CD4-positive, alpha-beta T cell (primary cell): ENCODE measurements around the gene ROCK2. TPM values are rescaled to one million over a fixed set of nuclear protein-coding genes. Genes with fewer than 3 reads are reported as not detected.

Experiments
- ATAC-seq: fragments of 200-7000 bp; cut with Tn5 transposase; one replicate; pipeline ENCODE4 v1.10.0; 2022; ENCODE audit warnings: mild to moderate bottlenecking; ENCODE audit not compliant: poor library complexity
- CTCF ChIA-PET: fragments of 350-600 bp; sonication (Branson Sonifier 250); formaldehyde crosslinking; loops from one replicate; lab custom pipeline; 2021; ENCODE audit warnings: antibody characterized with exemption, inconsistent platforms; lab: Charles Lee
- POLR2A ChIA-PET: fragments of 350-600 bp; sonication (Branson Sonifier 250); formaldehyde crosslinking; loops from one replicate; lab custom pipeline; 2021; ENCODE audit warnings: antibody characterized with exemption, inconsistent platforms; lab: Charles Lee
- DNase-seq, 14 experiments: peaks; one replicate each; pipeline ENCODE4 v3.0.0-alpha.2; 2013 to 2020; ENCODE audit warnings: mixed read lengths in 2 of 14
- H3K27ac ChIP-seq, 2 donors: one replicate each; pipeline versions ENCODE4 v1.5.1 to v1.7.0; 2013; ENCODE audit warnings: low read length in 2 of 2, low read depth in 1 of 2, mild to moderate bottlenecking in 1 of 2
- H3K27me3 ChIP-seq, 2 experiments: 1 replicate in 1 of 2; 2 replicates in 1 of 2; pipeline versions ENCODE4 v1.6.1 to v1.7.0; 2013; ENCODE audit warnings: low read length in 2 of 2, control low read depth in 1 of 2, mild to moderate bottlenecking in 1 of 2, moderate library complexity in 1 of 2; ENCODE audit not compliant: insufficient read depth in 2 of 2, control insufficient read depth in 1 of 2
- H3K36me3 ChIP-seq: one replicate; pipeline ENCODE4 v1.6.1; 2013; ENCODE audit warnings: low read length, control low read depth; ENCODE audit not compliant: insufficient read depth
- H3K4me1 ChIP-seq: one replicate; pipeline ENCODE4 v1.6.1; 2013; ENCODE audit warnings: low read length, control low read depth; ENCODE audit not compliant: insufficient read depth
- H3K4me3 ChIP-seq: one replicate; pipeline ENCODE4 v1.5.1; 2013; ENCODE audit warnings: mild to moderate bottlenecking, low read length, moderate library complexity
- H3K9me3 ChIP-seq, 2 experiments: 1 replicate in 1 of 2; 2 replicates in 1 of 2; pipeline versions ENCODE4 v1.6.1 to v1.7.0; 2013; ENCODE audit warnings: low read length in 2 of 2, mild to moderate bottlenecking in 2 of 2, control low read depth in 1 of 2, moderate library complexity in 1 of 2; ENCODE audit not compliant: control insufficient read depth in 1 of 2, insufficient read depth in 1 of 2
- H3K27ac Mint-ChIP-seq: one replicate; pipeline ENCODE4 v1.8.0; 2020; ENCODE audit warnings: mixed read lengths
- H3K27me3 Mint-ChIP-seq: one replicate; pipeline ENCODE4 v1.8.0; 2021; ENCODE audit warnings: mixed read lengths
- H3K36me3 Mint-ChIP-seq: one replicate; pipeline ENCODE4 v1.8.0; 2021; ENCODE audit warnings: low read depth, mixed read lengths
- H3K4me1 Mint-ChIP-seq: one replicate; pipeline ENCODE4 v1.8.0; 2021; ENCODE audit warnings: low read depth, mixed read lengths
- H3K4me3 Mint-ChIP-seq: one replicate; pipeline ENCODE4 v1.8.0; 2020; ENCODE audit warnings: mild to moderate bottlenecking, mixed read lengths
- H3K9me3 Mint-ChIP-seq: one replicate; pipeline ENCODE4 v1.8.0; 2020; ENCODE audit warnings: mixed read lengths
- intact Hi-C, 2 experiments: fragments of 100-400 bp; cut with DNase I in 1 of 2; cut with micrococcal nuclease in 1 of 2; formaldehyde crosslinking; loops; one replicate each; pipeline versions ENCODE4 v1.15.1 to v1.9.0; 2023 to 2025; cut with DNase I, micrococcal nuclease
- total RNA-seq, 174 experiments: library from RNA in 2 of 174; stranded (reverse) in 2 of 174; gene quantifications; one replicate each; pipeline ENCODE4 v1.2.3 and lab custom pipeline; 2021 to 2026
- TF ChIP-seq, protein P1 (sequence below): fragments of 200-600 bp; IDR thresholded peaks from one replicate; pipeline ENCODE4 v1.8.0; 2022; ENCODE audit warnings: antibody characterized with exemption, mild to moderate bottlenecking

ROCK2 gene
- total RNA-seq, 2 experiments from 2014 or later, result 6.9 to 9.4 TPM

DNA sequence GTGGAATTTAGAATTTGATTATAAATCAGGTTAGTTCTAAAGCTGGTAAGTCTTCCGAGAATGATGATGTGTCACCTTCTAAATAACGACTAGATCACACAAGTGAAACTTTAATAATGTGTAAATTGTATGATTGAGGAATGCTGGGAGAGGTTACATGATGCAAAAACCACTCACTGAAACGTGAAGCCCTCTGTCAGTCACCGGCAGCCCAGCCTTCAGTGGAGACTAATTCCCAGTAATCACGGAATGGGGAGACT lies 45.9 kb upstream of the ROCK2 start:
- H3K9me3 Mint-ChIP-seq, result no peaks in the 10 kb centered on the region
- ChIA-PET POLR2A (no interaction called here), CTCF (no interaction called here)
- intact Hi-C loops, result no loop called here
- ATAC-seq (no peak), DNase-seq (no peak)
- H3K27ac Mint-ChIP-seq, result no peak overlapping the region
- H3K4me3 Mint-ChIP-seq, result no peak overlapping the region
- H3K36me3 ChIP-seq, result no peaks in the 10 kb centered on the region
- H3K4me3 ChIP-seq, result no peak overlapping the region
- H3K9me3 ChIP-seq, result no peaks in the 10 kb centered on the region
- H3K4me1 Mint-ChIP-seq, result no peaks in the 10 kb centered on the region
- TF ChIP-seq, protein P1, sequence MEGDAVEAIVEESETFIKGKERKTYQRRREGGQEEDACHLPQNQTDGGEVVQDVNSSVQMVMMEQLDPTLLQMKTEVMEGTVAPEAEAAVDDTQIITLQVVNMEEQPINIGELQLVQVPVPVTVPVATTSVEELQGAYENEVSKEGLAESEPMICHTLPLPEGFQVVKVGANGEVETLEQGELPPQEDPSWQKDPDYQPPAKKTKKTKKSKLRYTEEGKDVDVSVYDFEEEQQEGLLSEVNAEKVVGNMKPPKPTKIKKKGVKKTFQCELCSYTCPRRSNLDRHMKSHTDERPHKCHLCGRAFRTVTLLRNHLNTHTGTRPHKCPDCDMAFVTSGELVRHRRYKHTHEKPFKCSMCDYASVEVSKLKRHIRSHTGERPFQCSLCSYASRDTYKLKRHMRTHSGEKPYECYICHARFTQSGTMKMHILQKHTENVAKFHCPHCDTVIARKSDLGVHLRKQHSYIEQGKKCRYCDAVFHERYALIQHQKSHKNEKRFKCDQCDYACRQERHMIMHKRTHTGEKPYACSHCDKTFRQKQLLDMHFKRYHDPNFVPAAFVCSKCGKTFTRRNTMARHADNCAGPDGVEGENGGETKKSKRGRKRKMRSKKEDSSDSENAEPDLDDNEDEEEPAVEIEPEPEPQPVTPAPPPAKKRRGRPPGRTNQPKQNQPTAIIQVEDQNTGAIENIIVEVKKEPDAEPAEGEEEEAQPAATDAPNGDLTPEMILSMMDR, result no peak
- H3K36me3 Mint-ChIP-seq, result no peaks in the 10 kb centered on the region
- no peak overlapping the region for H3K27ac ChIP-seq
- H3K27me3 ChIP-seq, result no peaks in the 10 kb centered on the region
- no peaks in the 10 kb centered on the region for H3K27me3 Mint-ChIP-seq
- H3K4me1 ChIP-seq, result no peaks in the 10 kb centered on the region

GRCh38 chr2:11389551-11390398 lies 45.3 kb upstream of the ROCK2 start:
- Mint-ChIP-seq H3K4me1 (no peaks in the 10 kb centered on the region), H3K27me3 (no peaks in the 10 kb centered on the region), H3K36me3 (no peaks in the 10 kb centered on the region), H3K27ac (no peak overlapping the region), H3K9me3 (no peaks in the 10 kb centered on the region), H3K4me3 (no peak overlapping the region)
- DNase-seq (no peak), ATAC-seq (no peak)
- intact Hi-C loops, result no loop called here
- Histone ChIP-seq H3K4me3 (no peak overlapping the region), H3K4me1 (no peaks in the 10 kb centered on the region), H3K36me3 (no peaks in the 10 kb centered on the region), H3K27ac (no peak overlapping the region), H3K9me3 (no peaks in the 10 kb centered on the region), H3K27me3 (no peaks in the 10 kb centered on the region)
- TF ChIP-seq, protein P1, result no peak
- ChIA-PET POLR2A (no interaction called here), CTCF (no interaction called here)

GRCh38 chr2:11389052-11389420 lies 44.6 kb upstream of the ROCK2 start:
- TF ChIP-seq, protein P1, result no peak
- Histone ChIP-seq H3K27me3 (no peaks in the 10 kb centered on the region), H3K9me3 (no peaks in the 10 kb centered on the region), H3K4me3 (no peak overlapping the region), H3K27ac (no peak overlapping the region), H3K4me1 (no peaks in the 10 kb centered on the region), H3K36me3 (no peaks in the 10 kb centered on the region)
- no peaks in the 10 kb centered on the region for H3K9me3 Mint-ChIP-seq
- H3K4me1 Mint-ChIP-seq, result no peaks in the 10 kb centered on the region
- H3K27ac Mint-ChIP-seq, result no peak overlapping the region
- H3K4me3 Mint-ChIP-seq, result no peak overlapping the region
- H3K27me3 Mint-ChIP-seq, result no peaks in the 10 kb centered on the region
- intact Hi-C loops, result no loop called here
- POLR2A ChIA-PET, result no interaction called here
- H3K36me3 Mint-ChIP-seq, result no peaks in the 10 kb centered on the region
- DNase-seq, result no peak
- no peak for ATAC-seq
- CTCF ChIA-PET, result no interaction called here
